Measurements from ENCODE around the gene COL7A1. TPM values are rescaled to one million over a fixed set of nuclear protein-coding genes. Genes with fewer than 3 reads are reported as not detected.

The COL7A1 gene
- polyA plus RNA-seq, 1 donor: 121 TPM

- peak overlapping the region; percentile 75 for H3K27ac ChIP-seq (ENCODE audit: low read length)
- H3K4me3 ChIP-seq (ENCODE audit: low read length): no peak overlapping the region
- H3K27me3 ChIP-seq (ENCODE audit: control insufficient read depth, insufficient read depth, low read length): no peaks in the 10 kb centered on the region
- WGBS (ENCODE audit: insufficient coverage, low lambda C conversion rate): no CpG with 5 or more reads among the region's 7 CpGs
- H3K36me3 ChIP-seq (ENCODE audit: control insufficient read depth, insufficient read depth, low read length): peaks cover under 1% of the 10 kb centered on the region
- DNase-seq: no peak
- peaks cover 18% of the 10 kb centered on the region for H3K9me3 ChIP-seq (ENCODE audit: control insufficient read depth, low read depth, low read length)
- H3K4me1 ChIP-seq (ENCODE audit: control insufficient read depth, insufficient read depth, low read length): peaks cover 24% of the 10 kb centered on the region
These were observed 24.7 kb upstream of the COL7A1 start for GRCh38 chr3:48619541-48620524.

GRCh38 chr3:48617559-48617958, 22.4 kb upstream of the COL7A1 start:
- no peaks in the 10 kb centered on the region for H3K36me3 ChIP-seq (ENCODE audit: control insufficient read depth, insufficient read depth, low read length)
- WGBS (ENCODE audit: insufficient coverage, low lambda C conversion rate): 100% methylated on average over 2 of the region's 4 CpGs

GRCh38 chr3:48614044-48614443, 18.9 kb upstream of the COL7A1 start:
- no peak overlapping the region for H3K4me3 ChIP-seq (ENCODE audit: low read length)
- no peaks in the 10 kb centered on the region for H3K27me3 ChIP-seq (ENCODE audit: control insufficient read depth, insufficient read depth, low read length)
- no CpG with 5 or more reads among the region's 3 CpGs for WGBS (ENCODE audit: insufficient coverage, low lambda C conversion rate)
- H3K27ac ChIP-seq (ENCODE audit: low read length): no peak overlapping the region
- H3K9me3 ChIP-seq (ENCODE audit: control insufficient read depth, low read depth, low read length): peaks cover 18% of the 10 kb centered on the region
- no peak for DNase-seq
- peaks cover 6% of the 10 kb centered on the region for H3K4me1 ChIP-seq (ENCODE audit: control insufficient read depth, insufficient read depth, low read length)
- H3K36me3 ChIP-seq (ENCODE audit: control insufficient read depth, insufficient read depth, low read length): no peaks in the 10 kb centered on the region

More at GRCh38 chr3:48617559-48617958, 22.4 kb upstream of the COL7A1 start:
- Histone ChIP-seq H3K9me3 (ENCODE audit: control insufficient read depth, low read depth, low read length) (peaks cover 18% of the 10 kb centered on the region), H3K27ac (ENCODE audit: low read length) (peak overlapping the region; percentile 75), H3K4me1 (ENCODE audit: control insufficient read depth, insufficient read depth, low read length) (peaks cover 19% of the 10 kb centered on the region), H3K27me3 (ENCODE audit: control insufficient read depth, insufficient read depth, low read length) (no peaks in the 10 kb centered on the region), H3K4me3 (ENCODE audit: low read length) (no peak overlapping the region)
- no peak for DNase-seq

- no peak for DNase-seq
- H3K4me1 ChIP-seq (ENCODE audit: control insufficient read depth, insufficient read depth, low read length): no peaks in the 10 kb centered on the region
- H3K36me3 ChIP-seq (ENCODE audit: control insufficient read depth, insufficient read depth, low read length): peaks cover 6% of the 10 kb centered on the region
- H3K9me3 ChIP-seq (ENCODE audit: control insufficient read depth, low read depth, low read length): peaks cover 9% of the 10 kb centered on the region
- no peak overlapping the region for H3K4me3 ChIP-seq (ENCODE audit: low read length)
- H3K27ac ChIP-seq (ENCODE audit: low read length): no peak overlapping the region
- no peaks in the 10 kb centered on the region for H3K27me3 ChIP-seq (ENCODE audit: control insufficient read depth, insufficient read depth, low read length)
- WGBS (ENCODE audit: insufficient coverage, low lambda C conversion rate): 33% methylated on average over 1 of the region's 1 CpG
These were observed 17.2 kb upstream of the COL7A1 start for GRCh38 chr3:48612309-48612708.

- peak; percentile 94 to 95 for DNase-seq
- Histone ChIP-seq H3K27ac (ENCODE audit: low read length) (peak within 1 kb of the TSS; percentile 59), H3K36me3 (ENCODE audit: control insufficient read depth, insufficient read depth, low read length) (peaks cover 27% of the 10 kb centered on the region), H3K9me3 (ENCODE audit: control insufficient read depth, low read depth, low read length) (no peaks in the 10 kb centered on the region), H3K4me1 (ENCODE audit: control insufficient read depth, insufficient read depth, low read length) (no peaks in the 10 kb centered on the region), H3K4me3 (ENCODE audit: low read length) (peak within 1 kb of the TSS; percentile 91), H3K27me3 (ENCODE audit: control insufficient read depth, insufficient read depth, low read length) (no peaks in the 10 kb centered on the region)
- WGBS (ENCODE audit: insufficient coverage, low lambda C conversion rate): no CpG with 5 or more reads among the region's 86 CpGs
These were observed 14.2 kb upstream of the COL7A1 start, which contains the start of gene UQCRC1 for GRCh38 chr3:48609088-48610005. TSS of gene UQCRC1 (minus strand) at chr3:48609646. CDS start at chr3:48609620, 26 bp downstream.

GRCh38 chr3:48607519-48607918, 12.4 kb upstream of the COL7A1 start:
- no peak overlapping the region for H3K4me3 ChIP-seq (ENCODE audit: low read length)
- H3K4me1 ChIP-seq (ENCODE audit: control insufficient read depth, insufficient read depth, low read length): no peaks in the 10 kb centered on the region
- H3K36me3 ChIP-seq (ENCODE audit: control insufficient read depth, insufficient read depth, low read length): peaks cover 44% of the 10 kb centered on the region
- DNase-seq: no peak
- H3K9me3 ChIP-seq (ENCODE audit: control insufficient read depth, low read depth, low read length): no peaks in the 10 kb centered on the region
- no peak overlapping the region for H3K27ac ChIP-seq (ENCODE audit: low read length)
- no CpG with 5 or more reads among the region's 5 CpGs for WGBS (ENCODE audit: insufficient coverage, low lambda C conversion rate)
- H3K27me3 ChIP-seq (ENCODE audit: control insufficient read depth, insufficient read depth, low read length): no peaks in the 10 kb centered on the region

GRCh38 chr3:48601622-48601994, 6.5 kb upstream of the COL7A1 start:
- no CpG with 5 or more reads among the region's 2 CpGs for WGBS (ENCODE audit: insufficient coverage, low lambda C conversion rate)
- H3K4me1 ChIP-seq (ENCODE audit: control insufficient read depth, insufficient read depth, low read length): no peaks in the 10 kb centered on the region
- H3K4me3 ChIP-seq (ENCODE audit: low read length): no peak overlapping the region
- H3K9me3 ChIP-seq (ENCODE audit: control insufficient read depth, low read depth, low read length): no peaks in the 10 kb centered on the region
- no peak overlapping the region for H3K27ac ChIP-seq (ENCODE audit: low read length)
- no peaks in the 10 kb centered on the region for H3K27me3 ChIP-seq (ENCODE audit: control insufficient read depth, insufficient read depth, low read length)
- DNase-seq: no peak
- peaks cover 81% of the 10 kb centered on the region for H3K36me3 ChIP-seq (ENCODE audit: control insufficient read depth, insufficient read depth, low read length)

GRCh38 chr3:48600711-48601621, 5.8 kb upstream of the COL7A1 start:
- peaks cover 78% of the 10 kb centered on the region for H3K36me3 ChIP-seq (ENCODE audit: control insufficient read depth, insufficient read depth, low read length)
- WGBS (ENCODE audit: insufficient coverage, low lambda C conversion rate): no CpG with 5 or more reads among the region's 19 CpGs
- no peak overlapping the region for H3K27ac ChIP-seq (ENCODE audit: low read length)

GRCh38 chr3:48599509-48600285, 4.6 kb upstream of the COL7A1 start:
- no peak for DNase-seq
- no CpG with 5 or more reads among the region's 12 CpGs for WGBS (ENCODE audit: insufficient coverage, low lambda C conversion rate)
- H3K9me3 ChIP-seq (ENCODE audit: control insufficient read depth, low read depth, low read length): no peaks in the 10 kb centered on the region
- H3K36me3 ChIP-seq (ENCODE audit: control insufficient read depth, insufficient read depth, low read length): peaks cover 65% of the 10 kb centered on the region
- H3K4me3 ChIP-seq (ENCODE audit: low read length): no peak overlapping the region
- H3K4me1 ChIP-seq (ENCODE audit: control insufficient read depth, insufficient read depth, low read length): peaks cover 13% of the 10 kb centered on the region
- no peak overlapping the region for H3K27ac ChIP-seq (ENCODE audit: low read length)
- H3K27me3 ChIP-seq (ENCODE audit: control insufficient read depth, insufficient read depth, low read length): peaks cover 4% of the 10 kb centered on the region

More at GRCh38 chr3:48600711-48601621, 5.8 kb upstream of the COL7A1 start:
- H3K4me3 ChIP-seq (ENCODE audit: low read length): no peak overlapping the region
- DNase-seq: no peak
- no peaks in the 10 kb centered on the region for H3K9me3 ChIP-seq (ENCODE audit: control insufficient read depth, low read depth, low read length)
- H3K27me3 ChIP-seq (ENCODE audit: control insufficient read depth, insufficient read depth, low read length): no peaks in the 10 kb centered on the region
- peaks cover under 1% of the 10 kb centered on the region for H3K4me1 ChIP-seq (ENCODE audit: control insufficient read depth, insufficient read depth, low read length)

Measured in large intestine (tissue), 3 donors.